ENCODE measurements around the gene OR5M10.
"Not testable (repeated sequence)": the region's sequence is repeated elsewhere in the genome, so short reads cannot be mapped to it uniquely, and the experiment has no call there.

Gene OR5M10

GRCh38 chr11:56611174-56611573 lies 33.7 kb upstream of the OR5M10 start:
- Histone ChIP-seq H3K36me3 (ENCODE audit: insufficient read depth, low read length) (no peaks in the 10 kb centered on the region), H3K9me2 (replicated peaks; ENCODE audit: low read depth, low read length) (no peaks in the 10 kb centered on the region), H3K4me3 (ENCODE audit: low read length, poor library complexity, severe bottlenecking) (no peak overlapping the region), H3K9ac (ENCODE audit: low read depth, low read length, poor library complexity, severe bottlenecking) (no peak overlapping the region), H3K27me3 (ENCODE audit: insufficient read depth, low read length, poor library complexity, severe bottlenecking) (no peaks in the 10 kb centered on the region), H2AFZ (ENCODE audit: low read length) (no peak overlapping the region), H4K20me1 (ENCODE audit: insufficient read depth, low read length, poor library complexity, severe bottlenecking) (no peaks in the 10 kb centered on the region), H3K4me1 (ENCODE audit: insufficient read depth, low read length, poor library complexity, severe bottlenecking) (no peaks in the 10 kb centered on the region), H3K4me2 (ENCODE audit: low read depth, low read length, poor library complexity, severe bottlenecking) (no peak overlapping the region), H3K9me3 (ENCODE audit: insufficient read depth, low read depth, low read length) (no peaks in the 10 kb centered on the region), H3K79me2 (ENCODE audit: insufficient read depth, low read length) (no peaks in the 10 kb centered on the region), H3F3A (ENCODE audit: low read depth) (no peaks in the 10 kb centered on the region)
- TF ChIP-seq, protein P1, sequence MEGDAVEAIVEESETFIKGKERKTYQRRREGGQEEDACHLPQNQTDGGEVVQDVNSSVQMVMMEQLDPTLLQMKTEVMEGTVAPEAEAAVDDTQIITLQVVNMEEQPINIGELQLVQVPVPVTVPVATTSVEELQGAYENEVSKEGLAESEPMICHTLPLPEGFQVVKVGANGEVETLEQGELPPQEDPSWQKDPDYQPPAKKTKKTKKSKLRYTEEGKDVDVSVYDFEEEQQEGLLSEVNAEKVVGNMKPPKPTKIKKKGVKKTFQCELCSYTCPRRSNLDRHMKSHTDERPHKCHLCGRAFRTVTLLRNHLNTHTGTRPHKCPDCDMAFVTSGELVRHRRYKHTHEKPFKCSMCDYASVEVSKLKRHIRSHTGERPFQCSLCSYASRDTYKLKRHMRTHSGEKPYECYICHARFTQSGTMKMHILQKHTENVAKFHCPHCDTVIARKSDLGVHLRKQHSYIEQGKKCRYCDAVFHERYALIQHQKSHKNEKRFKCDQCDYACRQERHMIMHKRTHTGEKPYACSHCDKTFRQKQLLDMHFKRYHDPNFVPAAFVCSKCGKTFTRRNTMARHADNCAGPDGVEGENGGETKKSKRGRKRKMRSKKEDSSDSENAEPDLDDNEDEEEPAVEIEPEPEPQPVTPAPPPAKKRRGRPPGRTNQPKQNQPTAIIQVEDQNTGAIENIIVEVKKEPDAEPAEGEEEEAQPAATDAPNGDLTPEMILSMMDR (conservative IDR thresholded peaks at IDR 0.05; ENCODE audit: low read length) = no peak
- no peak for TF ChIP-seq EZH2phosphoT487 (IDR thresholded peaks at IDR 0.05; ENCODE audit: borderline replicate concordance)

DNA sequence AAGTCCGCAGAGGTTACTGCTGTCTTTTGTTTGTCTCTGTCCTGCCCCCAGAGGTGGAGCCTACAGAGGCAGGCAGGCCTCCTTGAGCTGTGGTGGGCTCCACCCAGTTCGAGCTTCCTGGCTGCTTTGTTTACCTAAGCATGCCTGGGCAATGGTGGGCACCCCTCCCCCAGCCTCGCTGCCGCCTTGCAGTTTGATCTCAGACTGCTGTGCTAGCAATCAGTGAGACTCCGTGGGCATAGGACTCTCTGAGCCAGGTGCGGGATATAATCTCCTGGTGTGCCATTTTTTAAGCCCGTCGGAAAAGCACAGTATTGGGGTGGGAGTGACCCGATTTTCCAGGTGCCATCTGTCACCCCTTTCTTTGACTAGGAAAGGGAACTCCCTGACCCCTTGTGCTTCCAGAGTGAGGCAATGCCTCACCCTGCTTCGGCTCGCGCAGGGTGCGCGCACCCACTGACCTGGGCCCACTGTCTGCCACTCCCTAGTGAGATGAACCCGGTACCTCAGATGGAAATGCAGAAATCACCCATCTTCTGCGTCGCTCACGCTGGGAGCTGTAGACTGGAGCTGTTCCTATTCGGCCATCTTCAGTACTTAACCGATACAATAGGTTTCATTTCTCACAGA lies 14.7 kb upstream of the OR5M10 start:
- H3F3A ChIP-seq (ENCODE audit: low read depth); H4K20me1 ChIP-seq (ENCODE audit: insufficient read depth, low read length, poor library complexity, severe bottlenecking); H3K36me3 ChIP-seq (ENCODE audit: insufficient read depth, low read length); H3K9ac ChIP-seq (ENCODE audit: low read depth, low read length, poor library complexity, severe bottlenecking); H3K27me3 ChIP-seq (ENCODE audit: insufficient read depth, low read length, poor library complexity, severe bottlenecking); H3K9me2 ChIP-seq (replicated peaks; ENCODE audit: low read depth, low read length); H3K9me3 ChIP-seq (ENCODE audit: insufficient read depth, low read depth, low read length); H3K4me2 ChIP-seq (ENCODE audit: low read depth, low read length, poor library complexity, severe bottlenecking); H3K4me3 ChIP-seq (ENCODE audit: low read length, poor library complexity, severe bottlenecking); H3K79me2 ChIP-seq (ENCODE audit: insufficient read depth, low read length); H3K4me1 ChIP-seq (ENCODE audit: insufficient read depth, low read length, poor library complexity, severe bottlenecking); H2AFZ ChIP-seq (ENCODE audit: low read length): not testable (repeated sequence)

DNA sequence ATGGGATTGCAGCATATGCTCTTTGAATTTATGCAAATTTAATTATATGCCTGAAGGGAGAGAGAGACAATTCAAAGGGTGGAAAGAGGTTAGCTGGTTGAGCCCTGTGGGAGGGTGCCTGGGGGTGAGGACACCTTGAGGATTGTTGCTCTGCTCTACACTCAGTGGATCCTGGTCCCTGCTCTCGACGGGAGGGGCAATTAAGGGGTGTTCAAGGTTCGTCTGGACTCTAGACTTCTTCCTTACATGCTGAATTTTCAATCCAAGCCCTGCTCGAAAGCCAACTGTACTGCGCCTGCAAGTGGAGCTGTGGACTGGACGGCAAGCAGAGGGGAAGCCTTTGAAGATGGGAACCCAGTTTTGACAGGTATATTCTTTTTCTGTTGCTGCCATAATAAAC lies 18.9 kb downstream of the OR5M10 start:
- Histone ChIP-seq H4K20me1 (ENCODE audit: insufficient read depth, low read length, poor library complexity, severe bottlenecking) (no peaks in the 10 kb centered on the region), H2AFZ (ENCODE audit: low read length) (no peak overlapping the region), H3K4me2 (ENCODE audit: low read depth, low read length, poor library complexity, severe bottlenecking) (no peak overlapping the region), H3F3A (ENCODE audit: low read depth) (no peaks in the 10 kb centered on the region), H3K27me3 (ENCODE audit: insufficient read depth, low read length, poor library complexity, severe bottlenecking) (no peaks in the 10 kb centered on the region), H3K4me1 (ENCODE audit: insufficient read depth, low read length, poor library complexity, severe bottlenecking) (no peaks in the 10 kb centered on the region), H3K4me3 (ENCODE audit: low read length, poor library complexity, severe bottlenecking) (no peak overlapping the region), H3K9ac (ENCODE audit: low read depth, low read length, poor library complexity, severe bottlenecking) (no peak overlapping the region), H3K36me3 (ENCODE audit: insufficient read depth, low read length) (no peaks in the 10 kb centered on the region), H3K79me2 (ENCODE audit: insufficient read depth, low read length) (no peaks in the 10 kb centered on the region), H3K9me2 (replicated peaks; ENCODE audit: low read depth, low read length) (no peaks in the 10 kb centered on the region), H3K9me3 (ENCODE audit: insufficient read depth, low read depth, low read length) (no peaks in the 10 kb centered on the region)
- no peak for TF ChIP-seq EZH2phosphoT487 (IDR thresholded peaks at IDR 0.05; ENCODE audit: borderline replicate concordance)
- TF ChIP-seq, protein P1 (conservative IDR thresholded peaks at IDR 0.05; ENCODE audit: low read length) = no peak

GRCh38 chr11:56554691-56555090 lies 22.8 kb downstream of the OR5M10 start:
- not testable (repeated sequence) for H3F3A ChIP-seq (ENCODE audit: low read depth); H3K9me2 ChIP-seq (replicated peaks; ENCODE audit: low read depth, low read length); H3K4me1 ChIP-seq (ENCODE audit: insufficient read depth, low read length, poor library complexity, severe bottlenecking); H3K4me2 ChIP-seq (ENCODE audit: low read depth, low read length, poor library complexity, severe bottlenecking); H3K9me3 ChIP-seq (ENCODE audit: insufficient read depth, low read depth, low read length); H3K27me3 ChIP-seq (ENCODE audit: insufficient read depth, low read length, poor library complexity, severe bottlenecking); H2AFZ ChIP-seq (ENCODE audit: low read length); H3K79me2 ChIP-seq (ENCODE audit: insufficient read depth, low read length); H4K20me1 ChIP-seq (ENCODE audit: insufficient read depth, low read length, poor library complexity, severe bottlenecking); H3K9ac ChIP-seq (ENCODE audit: low read depth, low read length, poor library complexity, severe bottlenecking); H3K4me3 ChIP-seq (ENCODE audit: low read length, poor library complexity, severe bottlenecking); H3K36me3 ChIP-seq (ENCODE audit: insufficient read depth, low read length)
